KG1 (cell line): ENCODE data around the gene C12orf57.

ENCODE experiments used
- DNase-seq: peaks from one replicate; lab custom pipeline; 2025; lab: John Stamatoyannopoulos, UW

C12orf57 gene

DNA sequence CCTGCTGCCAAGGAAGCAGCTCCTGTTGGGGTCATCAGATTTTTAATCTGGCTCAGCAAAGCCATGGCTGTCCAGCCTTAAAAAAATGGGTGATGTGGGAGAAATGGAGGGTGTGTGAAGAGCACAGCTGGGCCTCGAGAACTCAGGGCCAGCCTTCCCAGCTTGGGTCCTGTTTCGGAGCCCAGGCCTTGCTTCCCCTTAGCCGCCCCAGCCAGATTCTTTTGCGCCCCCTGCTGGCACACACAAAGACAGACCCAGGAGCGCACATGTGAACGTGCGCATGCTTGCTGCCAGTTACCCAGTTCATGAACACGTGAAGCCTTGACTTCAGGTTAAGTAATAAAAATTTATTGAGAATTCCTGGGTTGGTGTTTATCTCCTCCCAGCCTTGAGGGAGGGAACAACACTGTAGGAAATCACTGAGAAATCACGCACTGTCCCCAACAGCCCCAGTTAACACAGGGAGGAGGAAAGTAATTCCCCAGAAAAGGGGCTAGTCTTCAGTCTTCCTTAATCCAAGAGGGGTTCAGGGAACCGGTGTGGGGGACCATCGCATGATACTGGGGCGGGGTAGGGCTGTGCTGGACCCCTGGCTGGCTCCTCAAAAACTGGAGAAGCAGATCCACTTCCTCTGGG lies 21.3 kb downstream of the C12orf57 start:
- DNase-seq: peak; percentile 71

DNA sequence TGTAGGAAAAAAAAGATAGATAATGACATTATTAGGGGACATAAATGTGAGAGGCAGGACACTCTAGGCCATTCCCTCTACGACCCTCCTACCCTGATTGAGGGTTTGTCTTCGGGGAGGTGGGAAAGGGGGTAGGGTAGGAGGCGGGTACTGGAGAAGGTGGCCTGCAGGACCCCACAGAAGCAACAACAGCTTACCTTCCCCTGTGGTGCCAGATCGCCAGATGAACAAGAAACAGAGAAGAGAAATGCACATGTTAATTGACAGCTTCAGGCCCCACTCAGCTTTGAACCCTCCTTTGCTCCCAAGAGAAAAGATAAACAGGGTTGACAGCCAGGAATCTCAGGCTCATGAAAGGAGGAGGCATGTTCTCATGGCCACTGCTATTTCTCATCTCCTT lies 21.9 kb downstream of the C12orf57 start:
- DNase-seq: no peak

DNA sequence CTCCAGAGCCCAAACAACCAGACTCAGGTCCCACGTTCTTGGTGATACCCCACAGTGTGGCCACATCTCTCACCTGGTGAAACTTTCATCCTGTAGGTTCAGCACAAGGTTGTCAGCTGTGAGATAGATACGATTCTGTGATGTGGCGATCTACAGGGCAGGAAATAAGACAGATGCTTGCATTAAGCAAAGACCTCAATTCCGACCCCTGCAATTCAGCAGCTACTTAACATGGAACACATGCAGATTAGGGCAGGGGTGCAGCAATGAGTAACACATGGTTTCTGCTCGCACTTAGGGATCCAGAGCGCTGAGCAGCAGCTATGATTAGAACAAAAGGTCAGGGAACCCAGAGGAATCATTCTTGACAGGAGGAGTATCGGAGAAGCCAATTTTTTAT lies 22.5 kb downstream of the C12orf57 start:
- no peak for DNase-seq

DNA sequence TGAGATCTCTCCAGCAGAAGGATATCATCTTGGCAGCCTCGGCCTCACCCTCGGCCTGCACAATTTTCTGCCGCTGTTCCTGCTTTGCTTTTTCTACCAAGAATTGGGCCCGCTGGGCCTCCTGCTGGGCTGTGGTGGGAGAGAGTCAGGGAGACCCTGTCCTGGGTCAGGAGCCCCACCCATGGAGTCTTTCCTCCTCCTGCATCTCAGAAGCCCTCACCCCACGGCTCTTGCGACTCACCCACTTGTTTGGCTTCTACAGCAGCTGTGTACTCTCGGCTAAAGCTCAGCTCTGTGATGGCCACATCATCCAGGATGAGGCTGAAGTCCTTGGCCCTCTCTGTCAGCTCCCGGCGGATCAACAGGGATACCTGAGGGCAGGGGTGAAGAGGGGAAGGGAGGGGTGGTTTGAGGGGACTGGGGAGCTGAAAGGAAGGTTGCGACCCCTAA lies 23.9 kb downstream of the C12orf57 start:
- no peak for DNase-seq

DNA sequence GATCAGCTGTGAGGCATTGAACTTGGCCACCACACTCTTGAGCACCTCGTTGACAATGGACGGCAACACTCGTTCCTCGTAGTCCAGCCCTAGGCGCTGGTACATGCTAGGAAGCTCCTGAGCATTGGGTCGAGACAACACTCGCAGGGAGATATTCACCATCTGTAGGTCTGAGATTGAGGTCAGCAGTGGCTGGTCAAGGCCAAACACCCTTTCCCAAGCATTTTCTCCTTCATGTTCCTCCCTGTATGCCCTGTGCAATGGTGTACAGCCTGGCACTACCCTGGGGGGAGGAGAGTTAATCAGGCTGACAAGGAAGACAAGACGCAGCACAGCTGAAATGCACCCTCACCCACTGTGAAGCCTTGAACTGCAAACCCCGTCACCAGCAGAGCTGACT lies 24.6 kb downstream of the C12orf57 start:
- DNase-seq: no peak

DNA sequence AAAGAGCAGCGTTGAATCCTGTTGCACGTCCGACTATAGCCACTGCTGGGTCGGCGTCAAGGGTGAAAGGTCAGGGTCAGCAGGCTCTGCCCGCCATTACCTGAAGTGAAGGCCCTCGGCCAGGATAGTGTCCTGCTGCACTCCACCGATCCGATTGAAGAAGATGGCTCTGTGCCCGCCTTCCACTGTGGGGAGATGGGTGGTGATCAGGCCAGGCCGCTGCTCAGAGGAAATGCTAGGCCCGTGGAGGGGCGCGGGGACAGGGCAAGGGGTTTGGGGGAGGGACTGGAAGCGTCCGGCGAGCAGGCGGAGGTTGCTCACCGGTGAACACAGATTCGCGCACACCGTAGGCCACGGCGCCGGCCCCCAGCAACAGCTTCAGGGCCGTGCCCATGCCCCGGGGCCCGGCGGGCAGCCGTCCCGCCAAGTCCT lies 26.3 kb downstream of the C12orf57 start:
- no peak for DNase-seq

DNA sequence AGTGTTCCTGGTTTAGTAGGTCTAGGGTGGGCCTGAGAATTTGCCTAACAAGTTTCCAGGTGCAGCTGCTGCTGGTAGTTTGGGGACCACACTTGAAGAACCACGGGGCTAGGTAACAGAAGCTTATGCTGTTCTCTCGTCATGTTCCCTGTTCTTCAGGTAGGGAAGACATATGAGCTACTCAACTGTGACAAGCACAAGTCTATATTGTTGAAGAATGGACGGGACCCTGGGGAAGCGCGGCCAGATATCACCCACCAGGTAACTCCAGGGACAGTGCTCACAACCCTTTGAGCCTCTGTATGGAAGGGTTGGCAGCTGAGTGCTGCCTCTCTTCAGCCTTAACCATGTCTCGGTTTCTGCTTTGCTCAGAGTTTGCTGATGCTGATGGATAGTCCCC lies 30.4 kb downstream of the C12orf57 start:
- no peak for DNase-seq

DNA sequence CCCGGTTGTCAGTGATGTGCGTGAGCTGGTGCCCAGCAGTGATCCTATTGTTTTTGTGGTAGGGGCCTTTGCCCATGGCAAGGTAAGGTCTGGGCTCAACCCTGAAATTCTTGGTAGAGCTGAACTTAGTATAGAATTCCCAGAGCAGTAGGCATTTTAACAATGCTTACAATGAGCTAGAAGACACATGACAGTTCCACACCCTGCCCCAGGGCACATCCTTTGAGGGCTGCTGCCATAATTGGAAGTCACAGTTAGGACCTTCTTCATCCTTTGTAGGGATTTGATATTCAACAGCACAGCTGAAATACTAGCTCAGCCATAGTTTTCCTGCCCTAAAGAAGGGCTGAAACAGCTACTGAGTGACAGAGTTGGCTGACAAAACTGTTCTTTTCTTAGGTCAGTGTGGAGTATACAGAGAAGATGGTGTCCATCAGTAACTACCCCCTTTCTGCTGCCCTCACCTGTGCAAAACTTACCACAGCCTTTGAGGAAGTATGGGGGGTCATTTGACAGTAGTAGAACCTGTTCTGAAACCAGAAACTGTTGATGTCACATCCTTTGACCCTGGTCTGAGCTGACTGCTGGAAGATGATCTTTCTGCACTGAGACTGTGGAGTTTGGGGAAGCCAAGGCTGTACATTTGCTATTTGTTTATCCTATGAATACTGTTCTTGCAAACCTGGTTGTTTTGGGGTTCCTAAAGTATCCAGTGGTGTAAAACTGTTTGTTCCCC lies 31.6 kb downstream of the C12orf57 start:
- DNase-seq: no peak

DNA sequence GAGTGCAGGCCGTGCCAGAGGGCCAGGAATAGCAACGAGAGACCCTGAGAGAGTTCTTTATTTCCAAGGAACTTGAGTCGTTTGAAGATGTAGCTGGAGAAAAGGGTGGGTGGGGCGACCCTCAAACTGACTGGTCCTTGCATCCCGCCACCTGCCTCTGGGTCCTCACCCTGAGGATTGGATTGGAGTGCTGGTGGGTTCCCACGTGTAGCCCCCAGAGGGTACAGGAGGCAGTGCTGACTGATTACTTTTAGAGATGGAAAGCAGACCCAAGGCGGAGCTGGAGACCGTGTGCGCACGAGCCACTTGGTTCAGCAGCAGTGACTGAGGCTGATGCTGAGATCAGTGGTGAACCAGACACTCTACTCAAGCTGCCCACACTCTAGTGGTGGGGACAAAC lies 33.8 kb downstream of the C12orf57 start:
- no peak for DNase-seq

DNA sequence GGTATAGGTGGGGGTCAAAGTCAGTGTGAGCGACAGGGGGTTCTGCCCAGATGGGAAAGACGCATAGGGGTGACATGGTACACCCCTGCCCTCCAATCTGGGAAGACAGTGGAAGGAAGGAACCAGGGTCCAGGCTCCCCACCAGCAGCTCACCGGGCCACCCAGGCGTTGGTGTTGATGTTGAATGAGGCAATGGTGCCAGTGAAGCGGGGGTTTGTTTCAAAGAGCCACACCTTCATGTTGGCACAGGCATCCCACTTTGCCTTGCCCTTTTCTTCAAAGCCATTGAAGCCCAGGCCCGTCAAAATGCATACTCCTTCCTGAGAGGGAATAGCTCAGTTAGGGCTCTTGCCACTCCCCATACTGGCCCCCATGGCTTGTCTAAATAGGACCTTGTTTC lies 34.4 kb downstream of the C12orf57 start:
- DNase-seq: no peak

DNA sequence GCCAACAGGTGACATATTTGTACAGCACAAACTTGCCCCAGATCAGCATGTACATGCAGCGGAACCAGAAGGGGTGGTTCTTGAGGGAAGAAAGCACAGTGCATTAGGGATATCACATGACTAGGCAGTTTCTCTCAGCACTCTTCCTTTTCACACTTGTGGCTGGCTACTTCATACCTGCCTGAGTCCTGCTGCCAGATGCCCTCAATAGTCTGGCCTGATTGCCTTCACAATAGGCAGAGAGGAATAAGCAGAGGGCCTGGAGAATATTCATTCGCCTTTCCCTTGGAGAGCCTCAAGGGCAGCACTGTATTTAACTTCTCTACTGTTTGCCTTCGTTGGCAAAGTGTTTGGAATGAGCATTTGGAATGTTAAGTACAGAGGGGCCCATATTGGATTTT lies 34.8 kb downstream of the C12orf57 start:
- DNase-seq: no peak

DNA sequence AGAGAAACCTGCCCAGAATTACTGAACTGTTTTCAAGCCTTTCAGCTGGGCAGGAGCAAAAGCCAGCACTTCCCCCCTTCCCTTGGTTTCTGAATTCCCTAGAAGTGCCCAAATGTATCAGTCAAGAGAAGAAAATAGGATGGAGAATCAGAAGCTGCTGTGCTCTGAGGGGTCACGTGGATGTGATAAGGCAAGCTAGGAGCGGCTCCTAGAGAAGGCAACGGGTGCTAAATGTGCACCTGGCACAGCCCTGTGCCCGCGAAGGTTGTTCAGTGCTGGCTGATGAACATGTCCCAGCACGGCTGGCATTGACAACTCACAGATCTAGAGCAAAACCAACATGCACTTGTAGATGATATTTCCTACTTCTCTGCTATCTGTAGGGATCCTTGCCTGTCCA lies 35.2 kb downstream of the C12orf57 start:
- no peak for DNase-seq

DNA sequence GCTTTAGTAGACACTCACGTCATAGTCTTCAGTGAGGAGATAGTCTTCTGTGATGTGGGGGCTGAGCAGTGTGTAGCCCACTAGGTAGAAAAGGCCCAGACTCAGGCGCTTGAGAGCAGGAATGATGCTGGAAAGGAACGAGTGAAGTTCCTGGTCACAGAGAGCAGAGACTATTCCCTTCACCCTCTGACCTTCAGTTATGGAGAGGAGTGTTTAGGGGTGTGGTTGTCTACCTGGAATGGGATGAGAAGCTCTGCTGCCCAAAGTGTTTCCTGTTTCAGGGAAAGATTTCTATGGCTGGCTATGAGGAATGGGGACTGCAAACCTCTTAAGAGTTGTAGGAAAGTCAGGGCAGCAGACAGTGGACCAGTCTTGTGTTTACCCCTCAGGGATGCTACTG lies 35.6 kb downstream of the C12orf57 start:
- no peak for DNase-seq

DNA sequence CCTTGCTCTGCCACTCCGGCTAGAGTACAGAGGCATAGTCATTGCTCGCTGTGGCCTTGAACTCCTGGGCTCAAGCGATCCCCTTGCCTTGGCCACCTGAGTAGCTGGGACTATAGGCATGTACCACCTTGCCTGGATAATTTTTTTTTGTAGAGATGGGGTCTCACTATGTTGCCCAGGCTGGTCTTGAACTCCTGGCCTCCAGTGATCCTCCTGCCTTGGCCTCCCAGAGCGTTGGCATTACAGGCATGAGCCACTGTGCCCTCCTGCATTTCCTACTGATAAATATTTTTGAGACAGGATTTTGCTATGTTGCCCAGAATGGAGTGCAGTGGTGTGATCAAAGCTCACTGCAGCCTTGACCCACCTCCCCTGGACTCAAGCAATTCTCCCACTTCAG lies 36.3 kb downstream of the C12orf57 start:
- DNase-seq: no peak

DNA sequence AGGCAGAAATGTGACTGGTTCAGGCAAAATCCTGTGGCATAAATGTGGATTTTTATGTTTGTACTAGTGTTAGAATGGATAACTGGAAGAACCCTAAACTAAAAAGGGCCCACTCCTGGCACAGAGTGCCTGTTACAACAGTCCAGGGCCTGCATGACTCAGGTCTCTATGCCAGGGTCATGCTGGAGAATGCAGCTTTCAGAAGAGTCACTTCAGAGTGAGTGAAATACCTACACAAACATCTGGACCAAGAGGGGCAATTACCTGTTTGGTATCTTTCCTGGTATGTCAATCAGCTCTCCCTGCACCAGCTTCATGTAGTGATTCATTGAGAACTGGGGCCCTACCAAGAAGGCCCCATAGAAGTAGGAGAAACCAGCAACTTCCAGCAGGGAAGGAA lies 36.9 kb downstream of the C12orf57 start:
- no peak for DNase-seq

DNA sequence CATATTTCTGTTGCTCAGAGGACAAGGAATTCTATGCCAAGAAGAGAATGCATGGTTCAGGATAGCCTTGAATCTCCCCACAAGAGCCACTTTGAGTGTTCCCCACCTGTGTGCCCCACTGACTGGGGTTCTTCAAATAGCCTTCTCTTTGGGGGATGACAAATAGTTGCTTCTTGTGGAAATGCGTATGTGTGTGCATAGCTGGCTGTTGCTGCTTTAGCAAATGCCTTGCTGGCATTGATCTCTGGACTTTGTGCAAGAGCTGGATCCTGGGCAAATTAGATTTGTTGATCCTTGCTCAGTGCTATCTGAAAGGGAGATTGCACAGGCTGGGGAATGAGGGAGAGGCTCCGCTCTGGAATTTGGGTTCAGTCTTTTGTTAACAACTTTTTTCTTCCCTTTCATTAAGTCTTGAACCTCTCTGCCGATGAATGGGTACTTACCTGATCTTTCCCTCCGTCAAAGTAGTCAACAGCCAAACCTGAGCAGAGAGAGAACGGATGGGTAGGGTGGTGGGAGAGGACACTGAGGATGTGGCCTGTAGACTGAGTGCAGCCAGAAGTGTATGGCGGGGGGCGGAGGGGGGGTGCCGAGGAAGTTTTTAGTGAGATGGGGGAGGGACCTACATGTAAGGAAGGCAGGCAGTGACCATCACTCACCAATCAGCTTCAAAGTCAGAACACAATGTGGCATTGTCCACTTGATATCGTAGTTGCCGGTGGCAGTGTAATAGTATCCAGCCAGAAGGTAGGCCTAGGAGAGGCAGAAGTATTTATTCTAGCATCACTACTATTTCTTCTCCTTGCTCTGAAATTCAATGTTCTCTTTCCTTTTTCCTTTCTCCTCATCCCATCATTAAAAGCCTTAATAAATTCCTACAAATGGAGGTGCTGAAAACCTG lies 37.6 kb downstream of the C12orf57 start:
- DNase-seq: no peak

DNA sequence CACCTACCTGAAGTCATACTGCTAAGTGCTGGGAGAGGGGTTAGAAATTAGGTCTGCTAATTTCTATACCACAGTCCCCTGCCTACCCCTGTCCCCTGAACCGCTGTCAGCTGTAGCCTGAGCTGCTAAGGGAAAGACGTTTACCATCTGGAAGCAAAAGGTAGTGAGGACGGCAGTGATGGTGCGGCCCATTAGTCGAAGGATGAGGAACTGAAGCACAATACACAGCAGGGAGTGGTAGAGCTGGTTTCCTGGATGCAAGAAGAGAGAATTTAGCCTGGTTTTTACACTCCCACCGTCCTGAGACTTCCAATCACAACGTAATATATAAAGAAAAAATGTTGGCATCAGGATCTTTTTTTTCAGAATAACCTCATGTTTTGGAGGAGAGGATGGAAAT lies 38.7 kb downstream of the C12orf57 start:
- DNase-seq: no peak

DNA sequence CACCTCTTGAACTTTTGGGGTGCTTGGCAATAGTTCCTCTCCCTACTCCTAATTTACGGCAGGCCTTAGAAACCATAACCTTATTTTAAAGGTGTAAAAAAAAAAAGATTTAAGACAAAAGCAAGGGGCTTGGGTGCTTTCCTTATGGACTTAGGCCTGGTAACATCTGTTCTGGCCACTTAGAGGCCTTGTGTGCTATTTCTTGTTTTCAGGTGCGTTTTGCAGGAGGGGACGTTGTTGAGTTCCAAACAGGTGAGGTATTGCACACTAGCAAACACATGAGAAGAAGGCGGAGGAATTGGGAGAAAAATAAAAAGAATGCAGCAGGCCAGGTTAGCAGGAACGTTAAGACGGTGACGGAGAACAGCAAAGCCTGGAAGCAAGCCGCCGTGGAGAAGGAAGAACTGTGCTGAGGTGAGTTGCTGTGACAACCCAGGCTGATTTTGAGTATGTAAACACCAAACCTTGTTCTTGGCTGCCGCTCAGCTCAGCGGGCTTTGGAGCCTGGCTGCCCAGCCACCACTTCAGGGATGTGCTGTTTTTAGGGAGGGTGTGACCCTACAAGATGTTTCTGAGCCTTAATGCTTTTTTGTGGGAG lies 44.2 kb downstream of the C12orf57 start:
- DNase-seq: no peak
